ENCODE data around the gene ARHGEF10L. TPM values are rescaled to one million over a fixed set of nuclear protein-coding genes. Genes with fewer than 3 reads are reported as not detected.

ARHGEF10L gene
- total and polyA plus RNA-seq, 2 donors: 1.9 to 11.5 TPM

DNA sequence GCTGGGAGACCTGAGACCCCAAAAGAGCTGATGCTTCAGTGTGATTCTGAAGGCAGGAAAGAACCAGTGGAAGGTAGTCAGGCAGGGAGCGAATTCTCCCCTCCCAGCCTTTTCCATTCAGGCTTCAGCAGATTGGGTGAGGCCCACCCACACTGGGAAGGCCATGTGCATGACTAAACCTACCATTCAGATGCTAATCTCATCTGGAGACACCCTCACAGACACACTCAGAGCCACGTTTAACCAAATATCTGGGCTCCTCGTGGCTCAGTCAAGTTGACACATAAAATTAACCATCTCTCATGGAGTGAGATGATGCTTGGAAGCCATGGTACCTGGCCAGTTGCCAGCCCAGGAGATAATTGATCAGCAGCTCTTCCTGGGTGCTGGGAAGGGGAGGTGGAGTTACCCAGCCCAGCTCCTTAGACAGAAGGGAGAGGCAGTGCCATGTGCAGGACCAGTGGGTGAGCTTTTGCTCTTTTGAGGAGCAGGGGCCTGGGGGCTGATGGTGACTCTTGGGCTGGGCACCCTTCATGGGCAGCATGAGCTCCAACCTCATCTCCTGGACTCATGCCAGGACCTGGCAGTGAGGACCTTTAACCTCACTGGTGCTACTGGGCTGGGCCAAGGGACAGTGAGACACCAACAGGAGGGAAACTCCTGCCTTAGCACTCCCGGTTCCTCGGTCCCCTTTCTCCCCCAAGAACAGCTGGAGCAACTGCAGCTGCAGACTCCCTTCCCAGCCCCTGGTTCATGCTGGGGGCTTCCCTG, 126.6 kb downstream of the ARHGEF10L start:
- WGBS: 88% methylated on average over 5 of the region's 5 CpGs
- Histone ChIP-seq H3K27me3 (ENCODE audit: control insufficient read depth in 2 of 2, insufficient read depth in 1 of 2, low read length in 1 of 2) (no peaks in the 10 kb centered on the region), H3K4me1 (ENCODE audit: control insufficient read depth in 2 of 2, insufficient read depth in 2 of 2, low read length in 2 of 2) (no peaks in the 10 kb centered on the region)

DNA sequence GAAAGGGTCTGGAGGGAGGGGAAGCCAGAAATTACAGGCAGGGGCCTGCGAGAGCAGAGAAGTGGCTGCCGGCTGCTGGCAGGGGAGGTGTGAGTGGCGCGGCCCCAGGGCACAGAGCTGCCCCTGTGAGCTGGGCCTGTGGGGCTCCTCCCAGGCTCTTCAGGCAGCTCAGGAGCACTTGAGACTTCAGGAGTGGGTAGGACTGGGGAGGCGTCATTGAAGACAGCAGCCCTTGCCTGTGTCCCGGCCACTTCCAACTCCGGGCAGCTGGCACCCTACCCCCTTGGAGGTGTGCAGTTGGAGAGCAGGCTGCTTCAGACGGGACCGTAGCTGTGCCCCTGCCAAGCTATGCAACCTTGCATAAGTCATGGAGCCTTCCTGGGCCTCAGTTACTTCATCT, 128.1 kb downstream of the ARHGEF10L start:
- Histone ChIP-seq H3K4me3 (ENCODE audit: low read length in 2 of 2) (no peak overlapping the region), H3K36me3 (ENCODE audit: control insufficient read depth in 2 of 2, insufficient read depth in 2 of 2, low read length in 1 of 2) (no peaks in the 10 kb centered on the region), H3K9me3 (ENCODE audit: control insufficient read depth in 2 of 2, insufficient read depth in 1 of 2, low read length in 1 of 2) (no peaks in the 10 kb centered on the region), H3K27ac (ENCODE audit: low read depth in 1 of 2, low read length in 1 of 2) (no peak overlapping the region), H3K4me1 (ENCODE audit: control insufficient read depth in 2 of 2, insufficient read depth in 2 of 2, low read length in 2 of 2) (no peaks in the 10 kb centered on the region), H3K27me3 (ENCODE audit: control insufficient read depth in 2 of 2, insufficient read depth in 1 of 2, low read length in 1 of 2) (no peaks in the 10 kb centered on the region)
- DNase-seq (ENCODE audit: low read depth in 6 of 9, low spot score in 9 of 9): no peak
- 97% methylated on average over 9 of the region's 9 CpGs for WGBS

More for the DNA sequence above, 126.6 kb downstream of the ARHGEF10L start:
- H3K9me3 ChIP-seq (ENCODE audit: control insufficient read depth in 2 of 2, insufficient read depth in 1 of 2, low read length in 1 of 2): no peaks in the 10 kb centered on the region
- H3K27ac ChIP-seq (ENCODE audit: low read depth in 1 of 2, low read length in 1 of 2): no peak overlapping the region
- no peak overlapping the region for H3K4me3 ChIP-seq (ENCODE audit: low read length in 2 of 2)
- DNase-seq (ENCODE audit: low read depth in 6 of 9, low spot score in 9 of 9): no peak
- H3K36me3 ChIP-seq (ENCODE audit: control insufficient read depth in 2 of 2, insufficient read depth in 2 of 2, low read length in 1 of 2): no peaks in the 10 kb centered on the region

DNA sequence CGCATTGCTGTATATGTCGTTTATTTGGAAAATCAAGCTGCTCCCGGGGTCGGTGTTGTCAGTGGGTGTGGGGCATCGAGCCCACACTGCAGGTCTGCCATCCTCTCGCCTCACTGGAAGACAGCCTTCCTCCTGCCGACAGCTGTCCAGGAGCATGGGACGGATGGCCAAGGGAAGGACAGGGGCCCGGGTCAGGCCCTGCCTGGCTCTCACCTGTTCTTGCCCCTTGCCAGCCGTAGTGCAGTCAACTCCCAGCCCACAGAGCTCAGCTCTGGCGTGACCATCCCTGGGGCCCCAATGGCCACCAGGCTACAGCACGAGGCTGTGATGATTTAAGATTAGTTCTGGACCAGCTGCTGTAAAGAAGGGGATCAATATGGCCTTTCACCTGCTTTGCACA, 128.7 kb downstream of the ARHGEF10L start:
- no peaks in the 10 kb centered on the region for H3K9me3 ChIP-seq (ENCODE audit: control insufficient read depth in 2 of 2, insufficient read depth in 1 of 2, low read length in 1 of 2)
- H3K27me3 ChIP-seq (ENCODE audit: control insufficient read depth in 2 of 2, insufficient read depth in 1 of 2, low read length in 1 of 2): no peaks in the 10 kb centered on the region
- H3K4me1 ChIP-seq (ENCODE audit: control insufficient read depth in 2 of 2, insufficient read depth in 2 of 2, low read length in 2 of 2): no peaks in the 10 kb centered on the region
- DNase-seq (ENCODE audit: low read depth in 6 of 9, low spot score in 9 of 9): no peak
- no peak overlapping the region for H3K4me3 ChIP-seq (ENCODE audit: low read length in 2 of 2)
- 94% methylated on average over 12 of the region's 12 CpGs for WGBS
- no peaks in the 10 kb centered on the region for H3K36me3 ChIP-seq (ENCODE audit: control insufficient read depth in 2 of 2, insufficient read depth in 2 of 2, low read length in 1 of 2)
- H3K27ac ChIP-seq (ENCODE audit: low read depth in 1 of 2, low read length in 1 of 2): no peak overlapping the region

DNA sequence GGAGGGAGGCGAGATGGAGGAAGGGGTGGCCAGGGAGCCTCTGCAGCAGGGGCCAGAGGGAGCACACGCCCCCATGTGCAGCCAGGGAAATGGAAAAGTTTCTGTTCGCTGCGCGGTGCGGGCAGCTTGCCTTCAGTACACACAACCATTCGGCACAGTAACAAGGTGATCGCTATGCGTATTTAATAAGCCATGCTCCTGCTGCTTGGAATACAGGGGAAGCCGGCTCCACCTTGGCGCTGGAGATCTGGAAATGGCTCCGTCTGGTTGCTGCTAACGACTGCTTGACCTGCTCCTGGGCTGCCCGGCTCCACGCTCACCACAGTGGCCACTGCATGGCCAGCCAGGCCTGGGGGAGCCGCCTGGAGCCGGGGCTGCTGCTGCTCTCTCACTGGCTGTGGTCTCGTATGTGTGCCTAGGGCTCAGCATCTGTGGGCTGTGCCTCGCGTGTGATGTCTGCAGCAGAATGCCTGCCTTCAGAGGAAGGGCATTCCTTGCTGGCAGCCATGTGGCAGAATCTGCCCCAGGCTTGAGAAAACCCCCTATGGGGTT, 129.2 kb downstream of the ARHGEF10L start:
- no peak overlapping the region for H3K4me3 ChIP-seq (ENCODE audit: low read length in 2 of 2)
- no peaks in the 10 kb centered on the region for H3K36me3 ChIP-seq (ENCODE audit: control insufficient read depth in 2 of 2, insufficient read depth in 2 of 2, low read length in 1 of 2)
- H3K27me3 ChIP-seq (ENCODE audit: control insufficient read depth in 2 of 2, insufficient read depth in 1 of 2, low read length in 1 of 2): no peaks in the 10 kb centered on the region
- WGBS: 94% methylated on average over 20 of the region's 20 CpGs
- H3K9me3 ChIP-seq (ENCODE audit: control insufficient read depth in 2 of 2, insufficient read depth in 1 of 2, low read length in 1 of 2): no peaks in the 10 kb centered on the region
- DNase-seq (ENCODE audit: low read depth in 6 of 9, low spot score in 9 of 9): no peak
- H3K4me1 ChIP-seq (ENCODE audit: control insufficient read depth in 2 of 2, insufficient read depth in 2 of 2, low read length in 2 of 2): no peaks in the 10 kb centered on the region
- no peak overlapping the region for H3K27ac ChIP-seq (ENCODE audit: low read depth in 1 of 2, low read length in 1 of 2)

DNA sequence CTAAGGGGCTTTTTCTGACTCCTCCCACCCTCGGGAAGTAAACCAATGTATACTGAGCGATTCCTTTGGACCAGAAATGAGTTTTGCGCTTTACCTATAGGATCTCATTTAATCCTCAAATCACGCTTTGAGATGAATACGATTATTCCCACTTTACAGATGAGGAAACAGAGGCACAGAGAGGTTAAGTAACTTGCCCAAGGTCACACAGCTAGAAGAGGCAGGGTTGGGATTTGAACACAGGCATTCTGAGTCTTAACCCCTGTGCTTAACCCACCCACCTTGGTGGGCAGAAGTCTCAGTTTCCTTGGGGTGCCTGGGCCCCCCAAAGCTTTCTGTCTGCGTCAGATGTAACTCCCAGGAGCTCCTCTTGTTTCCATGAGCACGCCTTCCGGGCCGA, 129.8 kb downstream of the ARHGEF10L start:
- H3K9me3 ChIP-seq (ENCODE audit: control insufficient read depth in 2 of 2, insufficient read depth in 1 of 2, low read length in 1 of 2): no peaks in the 10 kb centered on the region
- no peak overlapping the region for H3K27ac ChIP-seq (ENCODE audit: low read depth in 1 of 2, low read length in 1 of 2)
- H3K36me3 ChIP-seq (ENCODE audit: control insufficient read depth in 2 of 2, insufficient read depth in 2 of 2, low read length in 1 of 2): no peaks in the 10 kb centered on the region
- 93% methylated on average over 9 of the region's 9 CpGs for WGBS
- H3K4me1 ChIP-seq (ENCODE audit: control insufficient read depth in 2 of 2, insufficient read depth in 2 of 2, low read length in 2 of 2): no peaks in the 10 kb centered on the region
- no peak for DNase-seq (ENCODE audit: low read depth in 6 of 9, low spot score in 9 of 9)
- H3K4me3 ChIP-seq (ENCODE audit: low read length in 2 of 2): no peak overlapping the region
- H3K27me3 ChIP-seq (ENCODE audit: control insufficient read depth in 2 of 2, insufficient read depth in 1 of 2, low read length in 1 of 2): no peaks in the 10 kb centered on the region

GRCh38 chr1:17669866-17670451, 130.5 kb downstream of the ARHGEF10L start:
- whole genome bisulfite sequencing: 95% methylated on average over 26 of the region's 26 CpGs
- no peak for DNase-seq (ENCODE audit: low read depth in 6 of 9, low spot score in 9 of 9)
- Histone ChIP-seq H3K27me3 (ENCODE audit: control insufficient read depth in 2 of 2, insufficient read depth in 1 of 2, low read length in 1 of 2) (no peaks in the 10 kb centered on the region), H3K4me3 (ENCODE audit: low read length in 2 of 2) (no peak overlapping the region), H3K9me3 (ENCODE audit: control insufficient read depth in 2 of 2, insufficient read depth in 1 of 2, low read length in 1 of 2) (peaks cover 0 to under 1% of the 10 kb centered on the region in 2 donors), H3K36me3 (ENCODE audit: control insufficient read depth in 2 of 2, insufficient read depth in 2 of 2, low read length in 1 of 2) (no peaks in the 10 kb centered on the region), H3K4me1 (ENCODE audit: control insufficient read depth in 2 of 2, insufficient read depth in 2 of 2, low read length in 2 of 2) (no peaks in the 10 kb centered on the region), H3K27ac (ENCODE audit: low read depth in 1 of 2, low read length in 1 of 2) (no peak overlapping the region)

DNA sequence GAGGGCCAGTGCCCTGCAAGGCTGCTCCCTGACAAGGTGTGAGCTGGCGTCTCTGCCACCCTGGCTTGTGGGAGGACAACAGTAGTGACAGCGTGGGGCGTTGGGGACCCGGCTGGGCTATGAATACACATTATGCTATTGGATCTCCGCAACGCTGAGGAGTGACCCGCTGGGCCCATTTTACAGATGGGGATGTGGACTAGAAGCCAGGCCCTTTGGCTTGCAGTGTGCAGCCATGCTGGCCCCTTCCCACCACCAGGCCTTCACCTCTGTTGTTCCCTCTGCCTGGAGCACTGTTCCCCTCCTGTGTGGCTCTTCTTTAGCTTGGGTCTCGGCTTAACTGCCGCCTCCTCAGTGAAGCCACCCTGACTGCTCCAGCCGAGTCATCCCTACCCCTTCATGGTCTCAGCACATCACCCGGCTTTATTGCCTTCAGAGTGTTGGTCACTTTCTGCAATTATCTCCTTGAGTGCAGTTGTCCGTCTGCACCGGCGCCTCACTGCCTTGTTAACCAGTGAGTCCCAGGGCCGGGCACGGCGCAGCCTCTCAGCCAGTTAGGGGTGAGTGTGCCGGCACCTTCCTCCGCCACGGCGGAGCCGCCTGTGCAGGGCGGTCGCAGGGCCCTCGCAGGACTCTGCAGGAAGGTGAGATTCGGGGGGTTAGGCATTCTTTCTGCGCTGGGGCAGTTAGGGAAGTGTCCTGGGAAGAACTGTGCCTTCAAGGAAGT, 131.3 kb downstream of the ARHGEF10L start:
- no peak overlapping the region for H3K27ac ChIP-seq (ENCODE audit: low read depth in 1 of 2, low read length in 1 of 2)

GRCh38 chr1:17671314-17671705, 131.8 kb downstream of the ARHGEF10L start:
- DNase-seq (ENCODE audit: low read depth in 6 of 9, low spot score in 9 of 9): no peak
- H3K4me3 ChIP-seq (ENCODE audit: low read length in 2 of 2): no peak overlapping the region
- H3K36me3 ChIP-seq (ENCODE audit: control insufficient read depth in 2 of 2, insufficient read depth in 2 of 2, low read length in 1 of 2): no peaks in the 10 kb centered on the region
- no peaks in the 10 kb centered on the region for H3K4me1 ChIP-seq (ENCODE audit: control insufficient read depth in 2 of 2, insufficient read depth in 2 of 2, low read length in 2 of 2)
- 78% methylated on average over 5 of the region's 5 CpGs for WGBS
- no peak overlapping the region for H3K27ac ChIP-seq (ENCODE audit: low read depth in 1 of 2, low read length in 1 of 2)
- H3K27me3 ChIP-seq (ENCODE audit: control insufficient read depth in 2 of 2, insufficient read depth in 1 of 2, low read length in 1 of 2): no peaks in the 10 kb centered on the region
- peaks cover 2 to 3% of the 10 kb centered on the region in 2 donors for H3K9me3 ChIP-seq (ENCODE audit: control insufficient read depth in 2 of 2, insufficient read depth in 1 of 2, low read length in 1 of 2)

More for the DNA sequence above, 131.3 kb downstream of the ARHGEF10L start:
- H3K27me3 ChIP-seq (ENCODE audit: control insufficient read depth in 2 of 2, insufficient read depth in 1 of 2, low read length in 1 of 2): no peaks in the 10 kb centered on the region
- WGBS: 94% methylated on average over 27 of the region's 27 CpGs
- no peaks in the 10 kb centered on the region for H3K4me1 ChIP-seq (ENCODE audit: control insufficient read depth in 2 of 2, insufficient read depth in 2 of 2, low read length in 2 of 2)
- H3K36me3 ChIP-seq (ENCODE audit: control insufficient read depth in 2 of 2, insufficient read depth in 2 of 2, low read length in 1 of 2): no peaks in the 10 kb centered on the region
- no peak overlapping the region for H3K4me3 ChIP-seq (ENCODE audit: low read length in 2 of 2)
- no peak for DNase-seq (ENCODE audit: low read depth in 6 of 9, low spot score in 9 of 9)
- H3K9me3 ChIP-seq (ENCODE audit: control insufficient read depth in 2 of 2, insufficient read depth in 1 of 2, low read length in 1 of 2): peaks cover 1 to 2% of the 10 kb centered on the region in 2 donors

DNA sequence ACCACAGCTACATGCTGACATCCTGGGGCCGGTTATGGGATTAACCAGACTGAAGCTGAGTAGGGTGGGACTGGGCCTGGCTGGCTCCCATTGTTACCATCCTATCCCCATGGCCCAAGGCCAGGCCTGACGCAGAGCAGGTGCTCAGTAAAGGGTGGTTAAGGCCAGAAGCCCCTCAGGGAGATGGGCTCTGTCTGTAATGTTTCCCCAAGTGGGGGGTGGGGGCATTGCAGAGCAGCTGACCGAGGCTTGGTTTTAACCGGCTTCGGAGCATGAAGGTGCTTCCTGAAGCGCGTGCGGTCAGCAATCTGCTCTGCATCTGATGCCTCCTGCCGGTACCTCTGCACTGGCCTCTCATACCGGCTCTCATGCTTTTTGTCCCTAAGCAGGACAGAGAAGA, 132.2 kb downstream of the ARHGEF10L start:
- Histone ChIP-seq H3K27ac (ENCODE audit: low read depth in 1 of 2, low read length in 1 of 2) (no peak overlapping the region), H3K4me1 (ENCODE audit: control insufficient read depth in 2 of 2, insufficient read depth in 2 of 2, low read length in 2 of 2) (no peaks in the 10 kb centered on the region), H3K4me3 (ENCODE audit: low read length in 2 of 2) (no peak overlapping the region), H3K36me3 (ENCODE audit: control insufficient read depth in 2 of 2, insufficient read depth in 2 of 2, low read length in 1 of 2) (no peaks in the 10 kb centered on the region), H3K27me3 (ENCODE audit: control insufficient read depth in 2 of 2, insufficient read depth in 1 of 2, low read length in 1 of 2) (no peaks in the 10 kb centered on the region), H3K9me3 (ENCODE audit: control insufficient read depth in 2 of 2, insufficient read depth in 1 of 2, low read length in 1 of 2) (peaks cover 2 to 3% of the 10 kb centered on the region in 2 donors)
- DNase-seq (ENCODE audit: low read depth in 6 of 9, low spot score in 9 of 9): no peak
- WGBS: 60% methylated on average over 10 of the region's 10 CpGs

Data from thymus (tissue), 11 donors.